ENCODE measurements around the gene MED22.

MED22 gene

GRCh38 chr9:133290751-133291302, 57.1 kb downstream of the MED22 start:
- TF ChIP-seq GATA3 (IDR thresholded peaks at IDR 0.05; ENCODE audit: low read depth, low read length) (no peak), GATA2 (IDR thresholded peaks at IDR 0.05; ENCODE audit: low read depth, low read length) (no peak)

Measured in SH-SY5Y (cell line).